NCI-H146 treated with DMSO at 0.1 percent for 48 hours (cell line): ENCODE measurements around the gene BEST1.

Source experiments
- DNase-seq: peaks from one replicate; lab custom pipeline; 2025; ENCODE audit not compliant: unreplicated experiment; lab: John Stamatoyannopoulos, UW

BEST1 gene

DNA sequence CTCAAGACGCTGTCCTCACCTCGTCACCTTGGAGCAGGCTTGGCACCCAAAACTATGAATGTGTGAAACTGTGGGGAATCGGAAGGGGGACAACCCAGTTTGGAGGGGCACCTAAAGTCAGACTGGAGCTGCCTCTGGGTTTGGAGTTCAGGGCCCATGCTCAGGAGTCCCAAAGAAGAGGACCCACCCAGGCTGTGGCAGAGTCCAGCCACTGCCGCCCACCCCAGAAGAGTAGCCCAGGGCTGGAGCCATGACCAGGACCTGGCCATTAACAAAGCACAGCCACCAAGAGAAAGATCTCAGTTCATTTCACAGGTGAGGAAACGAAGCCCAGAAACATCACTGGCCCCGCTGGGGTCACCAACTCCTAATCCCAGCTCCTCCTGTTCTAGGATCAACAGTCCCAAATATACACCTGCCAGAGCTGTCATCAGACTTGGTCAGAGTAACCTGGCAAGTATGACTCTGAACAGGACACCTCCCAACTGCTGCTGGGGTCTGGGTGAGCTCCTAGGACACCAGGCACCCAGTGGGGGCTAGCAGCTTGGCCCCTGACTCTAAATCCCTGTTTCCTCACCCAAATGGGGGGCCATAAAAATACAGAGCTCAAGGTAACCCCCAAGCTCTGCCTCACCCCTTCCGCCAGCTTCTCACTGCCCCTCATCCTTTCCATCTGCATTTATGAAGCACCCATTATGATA, 35.5 kb upstream of the BEST1 start:
- no peak for DNase-seq

DNA sequence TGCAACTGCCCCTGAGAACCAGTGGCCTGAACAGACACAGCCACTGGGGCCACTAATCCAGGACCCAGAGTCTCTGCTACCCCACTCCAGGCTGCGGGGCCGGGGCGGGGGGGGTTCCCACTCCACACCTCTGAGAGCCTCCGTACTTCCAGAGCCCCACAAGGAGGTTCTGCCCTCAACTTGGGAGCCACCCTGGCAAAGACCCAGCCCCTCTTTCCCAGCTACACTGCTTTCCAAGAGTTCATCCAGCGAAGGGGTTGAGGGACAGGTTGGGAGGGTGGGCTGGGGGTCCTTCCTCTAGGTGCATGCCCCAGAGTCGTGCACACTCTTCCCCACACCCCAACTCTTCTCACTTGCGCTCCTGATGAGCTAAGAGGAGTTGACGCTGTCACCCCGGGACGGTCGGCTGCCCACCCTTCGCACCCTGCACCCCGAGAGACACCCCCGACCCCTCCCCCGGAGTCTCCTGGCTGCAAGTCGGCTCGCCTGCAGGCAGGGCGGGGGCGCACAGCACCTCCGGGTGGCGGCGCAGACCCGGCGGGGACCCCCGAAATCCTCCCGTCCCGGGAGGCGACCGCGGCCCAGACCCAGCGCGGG, 33.3 kb upstream of the BEST1 start:
- no peak for DNase-seq

GRCh38 chr11:61917334-61918109, 32.6 kb upstream of the BEST1 start, which contains the start of gene RAB3IL1:
Gene RAB3IL1, minus strand, starts transcription at chr11:61917566. Its CDS starts 199 bp downstream, at chr11:61917367.
- DNase-seq: no peak

DNA sequence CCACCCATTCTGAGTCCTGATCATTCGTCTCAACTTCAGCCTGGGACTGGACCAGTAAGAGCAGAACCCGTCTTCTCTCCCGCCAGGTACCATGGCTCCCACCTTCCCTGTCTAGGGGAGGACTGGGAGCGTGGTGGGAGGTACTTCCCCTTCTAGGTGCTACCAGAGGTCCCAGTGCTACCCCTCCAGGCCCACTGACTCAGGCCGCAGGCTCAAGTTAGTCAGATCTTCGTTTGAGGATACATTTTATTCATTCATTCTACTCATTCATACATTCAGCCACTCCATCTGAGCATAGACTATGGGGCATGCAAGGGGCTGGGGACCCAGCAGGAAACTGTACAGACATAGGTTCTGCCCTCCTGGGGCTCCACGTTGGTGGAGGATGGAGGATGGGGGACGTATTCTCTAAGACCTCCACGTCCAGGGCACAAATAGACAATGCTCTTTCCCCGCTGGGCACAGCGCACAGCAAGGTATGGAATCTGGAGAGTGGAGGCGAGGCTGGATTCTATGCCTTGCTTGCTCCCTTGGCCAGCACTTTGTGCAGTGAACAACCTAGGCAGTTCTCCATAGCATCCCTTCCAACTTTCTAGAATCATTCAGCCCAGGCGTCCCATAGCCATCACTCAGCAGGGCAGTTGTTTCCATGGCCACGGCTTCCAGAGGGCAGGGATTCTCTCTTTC, 31.8 kb upstream of the BEST1 start:
- no peak for DNase-seq

GRCh38 chr11:61918938-61919704, 31.0 kb upstream of the BEST1 start:
- DNase-seq: no peak

GRCh38 chr11:61919705-61920631, 30.2 kb upstream of the BEST1 start:
- DNase-seq: no peak

GRCh38 chr11:61921446-61921845, 28.7 kb upstream of the BEST1 start:
- no peak for DNase-seq

DNA sequence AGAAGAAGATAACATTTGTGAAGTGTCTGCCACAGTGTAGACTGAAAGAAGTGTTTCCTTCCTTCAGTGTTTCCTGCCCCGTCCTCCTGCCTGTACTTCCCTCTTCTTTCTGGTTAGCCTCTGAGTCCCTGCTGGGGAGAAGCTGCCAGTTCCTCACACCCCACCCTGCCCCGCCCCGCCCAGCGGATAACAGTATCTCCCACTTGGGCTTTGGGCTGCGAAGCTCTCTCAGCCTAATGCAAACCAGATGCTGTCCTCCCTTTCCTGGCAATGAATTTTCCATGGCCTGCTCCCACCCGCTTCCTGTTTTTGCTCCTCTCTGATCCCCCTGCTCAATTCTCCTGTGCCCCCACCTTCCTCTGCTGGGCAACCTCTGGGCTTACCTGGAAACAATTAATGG, 27.6 kb upstream of the BEST1 start:
- no peak for DNase-seq

GRCh38 chr11:61923166-61924063, 26.7 kb upstream of the BEST1 start:
- no peak for DNase-seq

- DNase-seq: no peak
Measured at GRCh38 chr11:61924064-61924455, 26.1 kb upstream of the BEST1 start.

DNA sequence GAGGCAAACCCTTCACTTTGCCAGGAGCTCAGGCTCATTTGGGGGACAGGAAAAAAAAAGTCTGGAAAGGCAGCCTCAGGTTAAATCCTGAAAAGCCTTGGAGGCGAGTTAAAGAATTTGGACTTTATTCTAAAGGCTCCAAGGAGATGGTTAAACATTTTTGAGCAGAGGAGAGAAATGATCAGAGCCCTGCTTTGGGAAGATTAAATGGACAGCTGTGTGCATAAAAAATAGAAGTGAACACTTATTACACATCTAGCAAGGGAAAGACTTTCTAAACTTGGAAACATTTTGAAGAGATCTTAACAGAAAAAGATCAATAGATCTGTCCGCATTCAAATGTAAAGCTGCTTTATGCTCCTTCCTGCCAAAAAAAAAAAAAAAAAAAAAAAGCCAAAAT, 24.4 kb upstream of the BEST1 start:
- DNase-seq: no peak

GRCh38 chr11:61926235-61926634, 23.9 kb upstream of the BEST1 start:
- no peak for DNase-seq

DNA sequence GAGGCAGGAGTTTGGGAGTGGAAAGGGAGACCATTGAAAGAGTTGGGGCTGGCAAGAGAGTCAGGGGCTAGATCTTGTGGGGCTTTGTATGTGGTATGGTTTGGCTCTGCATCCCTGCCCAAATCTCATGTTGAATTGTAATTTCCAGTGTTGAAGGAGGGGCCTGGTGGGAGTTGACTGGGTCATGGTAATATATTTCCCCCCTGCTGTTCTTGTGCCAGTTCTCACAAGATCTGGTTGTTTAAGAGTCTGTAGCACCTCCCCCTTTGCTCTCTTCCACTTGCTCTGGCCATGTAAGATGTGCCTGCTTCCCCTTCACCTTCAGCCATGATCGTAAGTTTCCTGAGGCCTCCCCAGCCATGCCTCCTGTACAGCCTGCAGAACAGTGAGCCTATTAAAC, 22.6 kb upstream of the BEST1 start:
- DNase-seq: no peak

DNA sequence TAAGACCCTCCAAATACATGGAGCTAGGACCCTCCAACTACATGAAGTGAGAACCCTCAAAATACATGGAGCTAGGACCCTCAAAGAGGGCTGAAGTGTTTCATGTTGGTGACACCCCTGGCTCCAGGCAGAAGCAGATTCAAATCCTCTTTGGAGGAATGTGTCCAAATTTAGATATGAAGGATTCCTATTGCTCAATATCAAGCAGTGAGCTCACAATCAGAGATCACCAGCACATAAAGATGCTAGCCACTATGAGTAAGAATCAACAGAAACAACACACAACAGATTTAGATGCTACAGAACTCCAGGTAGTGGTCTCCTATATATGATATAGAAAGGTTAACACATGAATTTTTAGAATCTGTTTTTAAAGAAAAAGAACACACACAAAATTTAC, 21.5 kb upstream of the BEST1 start:
- DNase-seq: no peak

GRCh38 chr11:61930933-61931332, 19.2 kb upstream of the BEST1 start:
- DNase-seq: no peak

DNA sequence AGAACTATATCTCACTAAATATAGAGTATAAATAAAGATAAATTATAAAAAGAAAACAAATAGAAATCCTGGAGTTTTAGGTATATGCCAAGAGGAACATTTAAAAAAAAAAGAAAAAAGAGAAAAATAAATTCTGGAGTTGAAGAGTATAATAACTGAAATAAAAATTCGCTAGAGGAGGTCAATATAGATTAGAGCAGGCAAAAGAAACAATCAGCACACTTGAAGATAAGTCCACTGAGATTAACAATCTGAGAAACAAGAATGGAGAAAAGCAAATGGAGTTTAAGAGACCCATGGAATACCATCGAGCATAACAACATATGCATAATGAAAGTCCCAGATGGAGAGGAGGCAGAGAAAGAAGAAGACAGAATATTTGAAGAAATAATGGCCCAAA, 14.3 kb upstream of the BEST1 start:
- no peak for DNase-seq

- no peak for DNase-seq
Measured at GRCh38 chr11:61940466-61940865, 9.7 kb upstream of the BEST1 start.

DNA sequence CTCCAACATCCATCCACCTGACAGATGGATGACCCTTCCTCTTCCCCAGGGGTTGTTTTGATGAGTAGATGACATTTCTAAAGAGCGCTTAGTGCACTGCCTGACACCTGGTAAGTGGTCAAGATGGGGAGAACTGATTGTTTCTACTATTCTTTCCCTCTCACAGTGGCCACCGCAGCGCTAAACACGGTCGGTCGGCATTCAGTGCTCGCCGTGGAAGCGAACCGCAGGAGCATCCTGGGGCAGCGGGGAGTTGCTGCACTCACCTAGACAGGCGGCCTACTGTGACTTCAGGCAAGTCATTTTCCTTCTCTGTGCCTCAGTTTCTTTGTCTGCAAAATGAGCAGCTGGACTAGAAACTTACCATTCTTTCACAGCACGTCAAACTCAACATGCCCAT, 5.0 kb upstream of the BEST1 start:
- no peak for DNase-seq

- DNase-seq: no peak
Measured at GRCh38 chr11:61946894-61947293, 3.3 kb upstream of the BEST1 start.
